Cardiac muscle cell (in vitro differentiated cells and primary cell): ENCODE data around the gene L3MBTL1. TPM values are rescaled to one million over a fixed set of nuclear protein-coding genes. Genes with fewer than 3 reads are reported as not detected.
A peak's percentile ranks its signal among the peaks of the same experiment; 100 is the strongest.

ENCODE experiments used
- DNase-seq, 2 donors: peaks; one replicate each; pipeline versions ENCODE4 v3.0.0 to v3.0.0-alpha.2; 2010 to 2017; ENCODE audit warnings: low read depth in 1 of 2, low spot score in 1 of 2
- H3K27ac ChIP-seq: fragments of 200-600 bp; sonication (generic); 2 replicates; pipeline ENCODE4 v1.5.1; 2016
- H3K27me3 ChIP-seq: fragments of 200-600 bp; sonication (generic); 2 replicates; pipeline ENCODE4 v1.6.0; 2016; ENCODE audit warnings: control low read depth
- H3K36me3 ChIP-seq: fragments of 200-600 bp; sonication (generic); 2 replicates; pipeline ENCODE4 v1.5.1; 2016; ENCODE audit warnings: control low read depth
- H3K4me1 ChIP-seq: fragments of 200-600 bp; sonication (generic); 2 replicates; pipeline ENCODE4 v1.8.1; 2017; ENCODE audit warnings: low read depth, mild to moderate bottlenecking, mixed run types
- H3K4me3 ChIP-seq: fragments of 200-600 bp; sonication (generic); 2 replicates; pipeline ENCODE4 v1.5.1; 2016; ENCODE audit warnings: mild to moderate bottlenecking
- H3K9me3 ChIP-seq: fragments of 200-600 bp; sonication (generic); 2 replicates; pipeline ENCODE4 v1.5.1; 2017; ENCODE audit warnings: low read depth, mild to moderate bottlenecking, control low read depth
- polyA plus RNA-seq: library from polyadenylated mRNA; unstranded; fragments of >200 nt; fragmentation: Nextera tagmentation; extraction: Ambion mirVana; gene quantifications from 2 replicates; pipeline ENCODE4 v1.2.1, GENCODE V29; 2016
- total RNA-seq: library from RNA; depleted of rRNA; stranded (reverse); fragments of >200 nt; gene quantifications from 2 replicates; pipeline ENCODE4 v1.2.3, GENCODE V29; 2016
- TF ChIP-seq, protein P1 (sequence below): IDR thresholded peaks from 2 replicates; pipeline ENCODE4 v1.5.1; 2012; ENCODE audit warnings: low read depth, mild to moderate bottlenecking, low read length

Gene L3MBTL1
- total and polyA plus RNA-seq, 2 experiments from 2014 or later, result 17.8 to 115 TPM

DNA sequence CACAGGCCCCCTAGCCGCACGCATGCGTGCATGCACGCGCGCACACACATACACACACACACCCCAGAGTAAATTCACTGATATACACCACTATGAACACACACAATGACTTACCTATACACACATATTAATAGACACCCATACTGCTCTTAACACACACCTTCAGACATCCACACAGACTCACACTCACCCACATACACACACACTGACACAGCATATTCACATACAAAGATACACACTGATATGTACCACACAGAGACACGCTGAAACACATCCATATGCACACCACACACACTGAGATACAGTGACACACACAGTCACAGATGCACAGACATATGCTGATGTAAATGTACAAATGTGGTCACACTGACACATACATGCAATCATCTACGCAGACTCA lies 57.0 kb downstream of the L3MBTL1 start:
- peaks cover 13% of the 10 kb centered on the region for H3K4me1 ChIP-seq
- H3K27ac ChIP-seq, result no peak overlapping the region
- no peaks in the 10 kb centered on the region for H3K27me3 ChIP-seq
- no peaks in the 10 kb centered on the region for H3K36me3 ChIP-seq
- H3K4me3 ChIP-seq, result no peak overlapping the region
- H3K9me3 ChIP-seq, result no peaks in the 10 kb centered on the region
- DNase-seq, result no peak
- TF ChIP-seq, protein P1, sequence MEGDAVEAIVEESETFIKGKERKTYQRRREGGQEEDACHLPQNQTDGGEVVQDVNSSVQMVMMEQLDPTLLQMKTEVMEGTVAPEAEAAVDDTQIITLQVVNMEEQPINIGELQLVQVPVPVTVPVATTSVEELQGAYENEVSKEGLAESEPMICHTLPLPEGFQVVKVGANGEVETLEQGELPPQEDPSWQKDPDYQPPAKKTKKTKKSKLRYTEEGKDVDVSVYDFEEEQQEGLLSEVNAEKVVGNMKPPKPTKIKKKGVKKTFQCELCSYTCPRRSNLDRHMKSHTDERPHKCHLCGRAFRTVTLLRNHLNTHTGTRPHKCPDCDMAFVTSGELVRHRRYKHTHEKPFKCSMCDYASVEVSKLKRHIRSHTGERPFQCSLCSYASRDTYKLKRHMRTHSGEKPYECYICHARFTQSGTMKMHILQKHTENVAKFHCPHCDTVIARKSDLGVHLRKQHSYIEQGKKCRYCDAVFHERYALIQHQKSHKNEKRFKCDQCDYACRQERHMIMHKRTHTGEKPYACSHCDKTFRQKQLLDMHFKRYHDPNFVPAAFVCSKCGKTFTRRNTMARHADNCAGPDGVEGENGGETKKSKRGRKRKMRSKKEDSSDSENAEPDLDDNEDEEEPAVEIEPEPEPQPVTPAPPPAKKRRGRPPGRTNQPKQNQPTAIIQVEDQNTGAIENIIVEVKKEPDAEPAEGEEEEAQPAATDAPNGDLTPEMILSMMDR, result no peak

DNA sequence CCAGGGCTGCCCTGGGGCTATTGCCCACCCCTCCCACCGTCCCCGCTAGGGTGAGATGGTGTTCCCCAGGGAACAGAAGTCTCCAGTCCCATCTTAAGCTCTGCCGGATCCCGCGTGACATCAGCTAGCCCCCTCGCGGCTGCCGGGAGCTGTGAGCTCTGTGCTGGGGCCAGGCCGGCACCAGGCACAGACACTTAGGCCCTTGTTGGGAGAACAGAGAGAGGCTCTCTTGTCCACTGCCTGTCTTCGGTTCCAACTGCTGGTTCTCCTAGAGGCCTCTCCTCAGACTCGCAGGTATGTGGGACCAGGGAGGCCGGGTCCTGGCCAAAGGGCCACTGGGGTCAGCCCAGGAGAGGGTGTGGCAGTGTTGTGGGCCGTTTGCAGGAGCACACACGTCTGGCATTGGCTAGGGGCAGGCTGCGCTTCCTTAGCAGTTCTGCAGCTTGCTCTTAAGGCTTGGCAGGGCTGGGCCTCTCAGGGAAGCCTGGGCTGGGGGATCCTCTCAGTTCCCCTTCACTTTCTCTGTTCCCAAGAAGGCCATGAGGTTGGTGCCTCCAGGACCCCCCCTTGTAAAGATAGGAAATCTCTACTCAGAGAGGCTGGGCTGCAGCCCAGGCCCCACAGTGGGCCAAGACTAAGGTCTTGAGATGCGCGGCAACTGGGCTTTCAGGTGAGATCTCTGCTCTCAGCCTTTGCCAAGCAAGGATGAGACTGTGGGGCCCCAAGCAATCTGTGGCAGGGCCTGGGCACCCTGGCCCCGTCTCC lies 57.7 kb downstream of the L3MBTL1 start:
- Histone ChIP-seq H3K27me3 (no peaks in the 10 kb centered on the region), H3K4me3 (no peak overlapping the region), H3K36me3 (no peaks in the 10 kb centered on the region), H3K27ac (peak overlapping the region; percentile 75), H3K9me3 (no peaks in the 10 kb centered on the region), H3K4me1 (peaks cover 13% of the 10 kb centered on the region)
- TF ChIP-seq, protein P1, result no peak
- DNase-seq, result peak in 1 of 2 donors; percentile 19

DNA sequence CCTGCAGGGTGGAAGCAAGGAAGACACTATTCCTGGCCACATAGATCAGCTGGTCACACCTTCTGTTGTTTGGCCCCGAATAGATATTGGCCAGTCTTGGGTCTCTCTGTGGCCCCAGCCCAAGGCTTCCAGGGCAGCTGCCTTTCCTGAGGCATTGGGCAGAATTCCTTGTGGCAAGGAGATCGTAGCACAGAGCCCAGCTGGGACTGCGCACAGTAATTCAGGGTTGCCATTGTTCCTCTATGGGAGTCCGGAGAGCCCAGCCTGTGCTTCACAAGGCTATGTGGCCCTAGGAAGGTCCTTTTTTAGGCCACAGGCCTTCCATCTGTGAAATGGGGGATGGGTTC lies 58.2 kb downstream of the L3MBTL1 start:
- H3K4me3 ChIP-seq, result no peak overlapping the region
- no peak for DNase-seq
- H3K27me3 ChIP-seq, result no peaks in the 10 kb centered on the region
- peaks cover 8% of the 10 kb centered on the region for H3K4me1 ChIP-seq
- no peak overlapping the region for H3K27ac ChIP-seq
- TF ChIP-seq, protein P1, result no peak
- no peaks in the 10 kb centered on the region for H3K36me3 ChIP-seq
- H3K9me3 ChIP-seq, result no peaks in the 10 kb centered on the region

DNA sequence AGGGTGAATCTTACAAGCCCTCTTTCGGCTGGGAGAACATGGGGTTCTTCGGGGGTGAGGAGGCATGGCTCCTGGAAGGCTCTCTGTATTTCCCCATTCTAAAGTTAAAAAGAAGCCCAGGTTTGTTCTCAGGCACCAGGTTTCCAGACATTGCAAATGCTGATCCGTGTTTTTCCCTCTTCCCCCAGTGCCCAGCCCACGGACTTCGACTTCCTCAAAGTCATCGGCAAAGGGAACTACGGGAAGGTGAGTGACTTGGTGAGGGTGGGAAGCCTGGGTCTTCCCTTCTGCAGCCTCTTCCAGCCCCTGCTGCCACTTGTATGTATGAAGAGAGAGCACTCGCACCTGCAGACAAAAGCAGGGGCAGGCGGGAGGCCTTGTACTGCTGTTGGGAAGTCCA lies 60.0 kb downstream of the L3MBTL1 start:
- Histone ChIP-seq H3K4me1 (peaks cover 4% of the 10 kb centered on the region), H3K36me3 (no peaks in the 10 kb centered on the region), H3K4me3 (no peak overlapping the region), H3K27ac (no peak overlapping the region), H3K27me3 (no peaks in the 10 kb centered on the region), H3K9me3 (no peaks in the 10 kb centered on the region)
- DNase-seq, result no peak
- TF ChIP-seq, protein P1, result no peak

DNA sequence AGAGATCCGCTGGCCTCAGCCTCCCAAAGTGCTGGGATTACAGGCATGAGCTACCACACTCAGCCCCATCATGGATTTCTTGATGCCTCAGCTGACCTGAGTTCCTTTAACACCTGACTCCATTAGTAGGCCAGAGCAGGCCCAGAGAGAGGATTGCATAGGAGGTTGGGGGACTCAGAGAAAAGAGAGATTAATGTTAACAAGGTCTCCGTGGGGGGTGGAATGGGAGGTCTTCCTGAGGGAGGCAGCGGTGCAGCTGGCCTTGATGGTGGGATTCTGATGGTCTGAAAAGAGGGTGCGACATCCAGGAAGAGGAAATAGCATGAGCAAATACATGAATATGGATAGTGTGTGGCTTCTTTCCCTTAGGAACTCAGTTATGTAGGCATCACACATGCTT lies 61.2 kb downstream of the L3MBTL1 start:
- Histone ChIP-seq H3K4me3 (no peak overlapping the region), H3K27me3 (no peaks in the 10 kb centered on the region), H3K9me3 (no peaks in the 10 kb centered on the region), H3K36me3 (no peaks in the 10 kb centered on the region), H3K27ac (no peak overlapping the region), H3K4me1 (peaks cover 4% of the 10 kb centered on the region)
- DNase-seq, result no peak
- TF ChIP-seq, protein P1, result no peak

DNA sequence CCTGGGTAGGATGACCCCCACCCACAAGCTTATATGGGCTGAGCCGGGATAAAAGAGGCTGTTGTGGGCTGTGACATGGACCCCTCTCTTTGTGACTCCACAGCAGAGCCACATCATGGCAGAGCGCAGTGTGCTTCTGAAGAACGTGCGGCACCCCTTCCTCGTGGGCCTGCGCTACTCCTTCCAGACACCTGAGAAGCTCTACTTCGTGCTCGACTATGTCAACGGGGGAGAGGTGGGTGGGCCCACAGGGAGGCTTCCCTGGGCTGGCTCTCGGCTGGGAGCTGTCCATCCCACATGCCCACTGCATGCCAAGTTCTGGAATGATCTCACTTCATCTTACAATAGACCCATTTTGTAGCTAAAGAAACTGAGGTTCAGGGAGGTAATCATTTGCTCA lies 61.8 kb downstream of the L3MBTL1 start:
- no peak overlapping the region for H3K27ac ChIP-seq
- no peaks in the 10 kb centered on the region for H3K9me3 ChIP-seq
- no peaks in the 10 kb centered on the region for H3K27me3 ChIP-seq
- peaks cover 4% of the 10 kb centered on the region for H3K4me1 ChIP-seq
- TF ChIP-seq, protein P1, result no peak
- H3K4me3 ChIP-seq, result no peak overlapping the region
- no peak for DNase-seq
- no peaks in the 10 kb centered on the region for H3K36me3 ChIP-seq
